H1 (cell line): ENCODE data around the gene ARHGAP5. TPM values are rescaled to one million over a fixed set of nuclear protein-coding genes. Genes with fewer than 3 reads are reported as not detected.

Experiments used
- CTCF ChIA-PET: fragments of 300-600 bp; sonication (Branson Sonifier 250); formaldehyde crosslinking; loops from one replicate; lab custom pipeline; 2021; ENCODE audit not compliant: partially characterized antibody; lab: Charles Lee
- POLR2A ChIA-PET: fragments of 300-600 bp; sonication (Branson Sonifier 250); formaldehyde crosslinking; loops from one replicate; lab custom pipeline; 2021; ENCODE audit warnings: inconsistent platforms; ENCODE audit not compliant: partially characterized antibody; lab: Charles Lee
- DNase-seq, 2 experiments: peaks; one replicate each; pipeline versions ENCODE4 v3.0.0 to v3.0.0-alpha.2; 2010 to 2022; ENCODE audit warnings: low spot score in 2 of 2, low read depth in 1 of 2, mixed read lengths in 1 of 2
- FAIRE-seq: peaks from 2 replicates; lab custom pipeline; 2011; peaks lifted over from hg19 to GRCh38; lab: Jason Lieb, UNC
- H2AFZ ChIP-seq: 2 replicates; pipeline ENCODE4 v1.8.1; 2012; ENCODE audit warnings: low read length, inconsistent platforms
- H2AK5ac ChIP-seq: 2 replicates; pipeline ENCODE4 v1.6.1; 2013; ENCODE audit warnings: low read depth, low read length
- H2BK120ac ChIP-seq: replicated peaks from 2 replicates; pipeline ENCODE3; 2013; ENCODE audit warnings: low read depth, low read length, inconsistent platforms
- H2BK12ac ChIP-seq: 2 replicates; pipeline ENCODE4 v1.6.1; 2013; ENCODE audit warnings: low read depth, low read length
- H2BK15ac ChIP-seq: 2 replicates; pipeline ENCODE4 v1.6.1; 2013; ENCODE audit warnings: low read length
- H2BK20ac ChIP-seq: 2 replicates; pipeline ENCODE4 v1.6.1; 2013; ENCODE audit warnings: low read length
- H2BK5ac ChIP-seq: 2 replicates; pipeline ENCODE4 v1.6.1; 2013; ENCODE audit warnings: low read depth, low read length
- H3K14ac ChIP-seq: 2 replicates; pipeline ENCODE4 v1.6.1; 2013; ENCODE audit warnings: inconsistent platforms; ENCODE audit not compliant: insufficient read length
- H3K18ac ChIP-seq: 2 replicates; pipeline ENCODE4 v1.6.1; 2013; ENCODE audit warnings: low read length; ENCODE audit errors: extremely low read depth
- H3K23ac ChIP-seq: 2 replicates; pipeline ENCODE4 v1.6.1; 2013; ENCODE audit warnings: inconsistent platforms; ENCODE audit not compliant: insufficient read length
- H3K23me2 ChIP-seq: 2 replicates; pipeline ENCODE4 v1.6.1; 2013; ENCODE audit warnings: low read depth, low read length
- H3K27ac ChIP-seq: 2 replicates; pipeline ENCODE4 v1.6.1; 2011; ENCODE audit warnings: low read depth, low read length, inconsistent platforms
- H3K27me3 ChIP-seq, 4 experiments: replicated peaks in 1 of 4; 1 replicate in 1 of 4; 2 replicates in 3 of 4; pipeline versions ENCODE4 v1.6.1 to v1.8.1; 2011 to 2013; ENCODE audit warnings: low read length in 3 of 4, mild to moderate bottlenecking in 3 of 4, inconsistent platforms in 2 of 4, mixed read lengths in 2 of 4, moderate library complexity in 1 of 4; ENCODE audit not compliant: control insufficient read depth in 3 of 4, insufficient read depth in 3 of 4; ENCODE audit errors: extremely low read depth in 1 of 4
- H3K36me3 ChIP-seq, 4 experiments: 2 replicates each; pipeline versions ENCODE4 v1.6.1 to v1.8.1; 2011 to 2013; ENCODE audit warnings: mild to moderate bottlenecking in 4 of 4, low read length in 3 of 4, moderate library complexity in 2 of 4, control low read depth in 1 of 4, inconsistent platforms in 1 of 4; ENCODE audit not compliant: insufficient read depth in 4 of 4, control insufficient read depth in 2 of 4
- H3K4ac ChIP-seq: replicated peaks from 2 replicates; pipeline ENCODE3; 2013; ENCODE audit warnings: low read length, low read depth, mixed read lengths, inconsistent platforms; ENCODE audit not compliant: insufficient read length
- H3K4me1 ChIP-seq, 4 experiments: replicated peaks in 1 of 4; 1 replicate in 1 of 4; 2 replicates in 3 of 4; pipeline versions ENCODE4 v1.6.1 to v1.8.1; 2011 to 2013; ENCODE audit warnings: low read length in 3 of 4, inconsistent platforms in 2 of 4, mixed read lengths in 1 of 4; ENCODE audit not compliant: insufficient read depth in 4 of 4, control insufficient read depth in 3 of 4
- H3K4me2 ChIP-seq, 2 experiments: 2 replicates each; pipeline versions ENCODE4 v1.6.1 to v1.8.1; 2011 to 2013; ENCODE audit warnings: low read depth in 2 of 2, low read length in 2 of 2, control low read depth in 1 of 2, inconsistent platforms in 1 of 2, mild to moderate bottlenecking in 1 of 2; ENCODE audit not compliant: insufficient read depth in 1 of 2
- H3K4me3 ChIP-seq, 4 experiments: fragments of 200-600, 300-600 bp in 1 of 4; sonication (generic), shearing (Covaris generic), sonication (Bioruptor Twin) in 1 of 4; 2 replicates each; pipeline versions ENCODE4 v1.5.1 to v1.8.1; 2011 to 2016; ENCODE audit warnings: low read length in 4 of 4, low read depth in 3 of 4, control low read depth in 2 of 4, inconsistent platforms in 2 of 4, mild to moderate bottlenecking in 2 of 4, mixed read lengths in 1 of 4, moderate library complexity in 1 of 4; ENCODE audit not compliant: insufficient read depth in 2 of 4; ENCODE audit errors: extremely low read depth in 1 of 4
- H3K56ac ChIP-seq: replicated peaks from 2 replicates; pipeline ENCODE3; 2013; ENCODE audit warnings: low read depth, mild to moderate bottlenecking, mixed read lengths, low read length, inconsistent platforms; ENCODE audit not compliant: insufficient read length
- H3K79me1 ChIP-seq: 2 replicates; pipeline ENCODE4 v1.6.1; 2013; ENCODE audit warnings: low read depth, low read length, control low read depth
- H3K79me2 ChIP-seq, 2 experiments: 2 replicates each; pipeline versions ENCODE4 v1.6.1 to v1.8.1; 2012 to 2013; ENCODE audit warnings: low read length in 2 of 2, mild to moderate bottlenecking in 2 of 2, inconsistent platforms in 1 of 2; ENCODE audit not compliant: insufficient read depth in 2 of 2, control insufficient read depth in 1 of 2
- H3K9ac ChIP-seq, 4 experiments: replicated peaks in 1 of 4; 1 replicate in 1 of 4; 2 replicates in 3 of 4; pipeline versions ENCODE4 v1.6.1 to v1.8.1; 2011 to 2013; ENCODE audit warnings: low read depth in 3 of 4, low read length in 3 of 4, control low read depth in 2 of 4, mild to moderate bottlenecking in 2 of 4, moderate library complexity in 2 of 4, inconsistent platforms in 1 of 4; ENCODE audit errors: extremely low read depth in 1 of 4
- H3K9me3 ChIP-seq, 2 experiments: 2 replicates each; pipeline versions ENCODE4 v1.6.1 to v1.8.1; 2012 to 2013; ENCODE audit warnings: mild to moderate bottlenecking in 2 of 2, moderate library complexity in 2 of 2, control low read depth in 1 of 2, inconsistent platforms in 1 of 2, low read depth in 1 of 2, low read length in 1 of 2, mixed read lengths in 1 of 2; ENCODE audit not compliant: insufficient read depth in 2 of 2
- H4K20me1 ChIP-seq, 2 experiments: replicated peaks in 1 of 2; 2 replicates each; pipeline versions ENCODE3 to v1.8.1; 2011 to 2013; ENCODE audit warnings: inconsistent platforms in 2 of 2, low read length in 2 of 2, mild to moderate bottlenecking in 1 of 2; ENCODE audit not compliant: insufficient read depth in 2 of 2, control insufficient read depth in 1 of 2
- H4K5ac ChIP-seq: 2 replicates; pipeline ENCODE4 v1.6.1; 2013; ENCODE audit warnings: low read length, low read depth, mixed read lengths, inconsistent platforms; ENCODE audit not compliant: insufficient read length
- H4K8ac ChIP-seq: 2 replicates; pipeline ENCODE4 v1.8.0; 2013; ENCODE audit warnings: mild to moderate bottlenecking, moderate library complexity, low read length, inconsistent platforms; ENCODE audit not compliant: insufficient read depth; ENCODE audit errors: extremely low read depth
- H4K91ac ChIP-seq: replicated peaks from 2 replicates; pipeline ENCODE3; 2013; ENCODE audit warnings: low read length, mixed read lengths, inconsistent platforms; ENCODE audit not compliant: insufficient read length
- EZH2 ChIP-seq: fragments of 200-600 bp; sonication (generic); IDR thresholded peaks from 2 replicates; pipeline ENCODE4 v1.7.1; 2012; ENCODE audit warnings: low read depth, mild to moderate bottlenecking, moderate library complexity, low read length, inconsistent platforms; ENCODE audit not compliant: severe bottlenecking
- WGBS, 2 experiments: shearing (Covaris generic) in 1 of 2; methylation state at CpG; one replicate each; pipeline versions ENCODE4 v1.1.6 to v1.1.7; 2013 to 2015; ENCODE audit warnings: low lambda C conversion rate in 2 of 2, mixed read lengths in 2 of 2, inconsistent platforms in 1 of 2, low coverage in 1 of 2, missing lambda C conversion rate in 1 of 2; ENCODE audit not compliant: insufficient replicate concordance in 2 of 2, insufficient coverage in 1 of 2, insufficient read length in 1 of 2; ENCODE audit errors: extremely low coverage in 1 of 2, missing lambda C conversion rate in 1 of 2; 5-methylcytosine and 5-hydroxymethylcytosine counted together
- polyA plus RNA-seq, 7 experiments: library from polyadenylated mRNA; depleted of rRNA in 3 of 7; stranded (reverse) in 5 of 7; unstranded in 2 of 7; fragments of >200 nt in 5 of 7; fragments of 200-250 nt in 2 of 7; gene quantifications; 1 replicate in 5 of 7; 2 replicates in 1 of 7; 4 replicates in 1 of 7; pipeline versions ENCODE4 v1.2.1 to v1.2.3, GENCODE V29; 2011 to 2013; ENCODE audit warnings: missing spikeins in 2 of 7, mixed read lengths in 2 of 7
- total RNA-seq: library from RNA; stranded (reverse); fragmentation: NEBNext Ultra II Directional; extraction: Animal tissue kit (Norgen Biotek cat#: 25700); gene quantifications from 2 replicates; pipeline ENCODE4 v1.2.1, GENCODE V29; 2021

ARHGAP5 gene
- total and polyA plus RNA-seq, 2 of the 8 experiments (the other 6 are each of a cell fraction or from before 2014, with no cell fraction given) = 7.8 to 77.3 TPM

GRCh38 chr14:32028599-32028998 lies 48.5 kb upstream of the ARHGAP5 start:
- FAIRE-seq (no peak), DNase-seq (no peak)
- ChIA-PET POLR2A (interaction anchor here (0.5 kb wide), 1 partner anchor 898 kb away, joined by 3 read pairs; no protein-coding TSS in a partner anchor), CTCF (interaction anchor here (0.9 to 1.7 kb wide), 6 partner anchors 8 to 223 kb away, joined by 3 to 5 read pairs (median 4); no protein-coding TSS in a partner anchor)
- Histone ChIP-seq H3K4ac (no peak overlapping the region), H4K91ac (no peak overlapping the region), H3K14ac (no peak overlapping the region), H3K27me3 (no peaks in the 10 kb centered on the region), H4K20me1 (no peaks in the 10 kb centered on the region), H3K4me1 (no peaks in the 10 kb centered on the region), H4K5ac (no peak overlapping the region), H3K23ac (no peak overlapping the region), H3K36me3 (no peaks in the 10 kb centered on the region), H4K8ac (no peak overlapping the region), H2BK20ac (no peak overlapping the region), H2BK15ac (no peak overlapping the region), H3K79me1 (no peaks in the 10 kb centered on the region), H3K9ac (no peak overlapping the region), H3K23me2 (no peaks in the 10 kb centered on the region), H2AK5ac (no peak overlapping the region), H3K27ac (peak overlapping the region; percentile 9; the same call in 1 of the 2 replicates), H3K56ac (no peak overlapping the region), H3K4me3 (no peak overlapping the region), H3K18ac (no peak overlapping the region), H3K4me2 (no peak overlapping the region), H2BK120ac (no peak overlapping the region), H2BK5ac (no peak overlapping the region), H2AFZ (peak overlapping the region; percentile 6; the same call in 1 of the 2 replicates), H3K9me3 (no peaks in the 10 kb centered on the region), H3K79me2 (no peaks in the 10 kb centered on the region), H2BK12ac (no peak overlapping the region)
- WGBS, 2 experiments = 89% methylated on average over 2 of the region's 2 CpGs; no CpG with 5 or more reads in 1 of the 2 experiments
- TF ChIP-seq EZH2 = no peak
